HEK293 (cell line): ENCODE measurements around the gene ATP13A2.

Source experiments
- CTCF ChIA-PET: fragments of 350-600 bp; formaldehyde crosslinking; extraction: SDS; loops from one replicate; lab custom pipeline; 2021; ENCODE audit warnings: antibody characterized with exemption; lab: Yijun Ruan, JAX
- POLR2A ChIA-PET: fragments of 300-600 bp; formaldehyde crosslinking; extraction: SDS; loops from one replicate; lab custom pipeline; 2020; ENCODE audit warnings: antibody characterized with exemption, inconsistent platforms; lab: Yijun Ruan, JAX
- H3K27ac ChIP-seq: fragments of 200-500 bp; sonication (Bioruptor generic); 2 replicates; pipeline ENCODE4 v1.5.1; 2014; ENCODE audit warnings: low read depth, low read length, control low read depth, inconsistent platforms; ENCODE audit errors: extremely low read depth
- H3K36me3 ChIP-seq, 2 experiments: fragments of 200-500 bp in 1 of 2; sonication (Bioruptor generic) in 1 of 2; 1 replicate in 1 of 2; 2 replicates in 1 of 2; pipeline ENCODE4 v1.5.1; 2014 to 2017; ENCODE audit warnings: inconsistent platforms in 2 of 2, low read length in 2 of 2; ENCODE audit not compliant: control insufficient read depth in 2 of 2, insufficient read depth in 1 of 2
- H3K4me1 ChIP-seq: fragments of 200-500 bp; sonication (Bioruptor generic); 2 replicates; pipeline ENCODE4 v1.5.1; 2014; ENCODE audit warnings: mild to moderate bottlenecking, low read length, inconsistent platforms; ENCODE audit not compliant: control insufficient read depth, insufficient read depth
- H3K4me3 ChIP-seq: 2 replicates; pipeline ENCODE4 v1.5.1; 2011; ENCODE audit warnings: low read depth, mild to moderate bottlenecking, control low read depth, low read length, moderate library complexity
- H3K9me3 ChIP-seq: fragments of 200-500 bp; sonication (Bioruptor generic); 2 replicates; pipeline ENCODE4 v1.5.1; 2014; ENCODE audit warnings: low read depth, low read length, inconsistent platforms; ENCODE audit not compliant: control insufficient read depth, insufficient read depth
- GFI1B ChIP-seq: fragments of 450-650 bp; formaldehyde crosslinking; IDR thresholded peaks from 2 replicates; pipeline ENCODE4 v1.5.1; 2016; ENCODE audit warnings: missing biosample characterization, missing genetic modification characterization
- RBAK ChIP-seq: fragments of 450-650 bp; formaldehyde crosslinking; IDR thresholded peaks from 2 replicates; pipeline ENCODE4 v1.5.1; 2016; ENCODE audit warnings: missing biosample characterization, missing genetic modification characterization
- SCRT1 ChIP-seq: fragments of 450-650 bp; formaldehyde crosslinking; IDR thresholded peaks from 2 replicates; pipeline ENCODE4 v1.5.1; 2016; ENCODE audit warnings: missing biosample characterization, missing genetic modification characterization, borderline replicate concordance
- SCRT2 ChIP-seq: fragments of 450-650 bp; formaldehyde crosslinking; IDR thresholded peaks from 2 replicates; pipeline ENCODE4 v1.5.1; 2016; ENCODE audit warnings: missing biosample characterization, missing genetic modification characterization
- SP2 ChIP-seq: fragments of 450-650 bp; formaldehyde crosslinking; IDR thresholded peaks from 2 replicates; pipeline ENCODE4 v1.5.1; 2016; ENCODE audit warnings: missing biosample characterization, missing genetic modification characterization
- TCF7L2 ChIP-seq: IDR thresholded peaks from 2 replicates; pipeline ENCODE4 v1.6.1; 2011; ENCODE audit warnings: low read depth, mild to moderate bottlenecking, inconsistent platforms, low read length, moderate library complexity, borderline replicate concordance
- ZNF324 ChIP-seq: fragments of 450-650 bp; formaldehyde crosslinking; IDR thresholded peaks from 2 replicates; pipeline ENCODE4 v1.5.1; 2016; ENCODE audit warnings: missing biosample characterization, missing genetic modification characterization
- ZNF544 ChIP-seq: fragments of 450-650 bp; formaldehyde crosslinking; IDR thresholded peaks from 2 replicates; pipeline ENCODE4 v1.5.0; 2017; ENCODE audit warnings: missing biosample characterization, missing genetic modification characterization
- ZNF585B ChIP-seq: fragments of 450-650 bp; formaldehyde crosslinking; IDR thresholded peaks from 2 replicates; pipeline ENCODE4 v1.5.1; 2016; ENCODE audit warnings: missing biosample characterization, missing genetic modification characterization
- ZNF610 ChIP-seq: fragments of 450-650 bp; formaldehyde crosslinking; IDR thresholded peaks from 2 replicates; pipeline ENCODE4 v1.5.1; 2016; ENCODE audit warnings: missing biosample characterization, missing genetic modification characterization, borderline replicate concordance
- ZNF654 ChIP-seq: fragments of 450-650 bp; formaldehyde crosslinking; IDR thresholded peaks from 2 replicates; pipeline ENCODE4 v1.5.1; 2016; ENCODE audit warnings: low read depth, missing biosample characterization, missing genetic modification characterization
- ZNF768 ChIP-seq: fragments of 450-650 bp; formaldehyde crosslinking; IDR thresholded peaks from 2 replicates; pipeline ENCODE4 v1.5.1; 2018; ENCODE audit warnings: missing biosample characterization, mild to moderate bottlenecking, missing genetic modification characterization
- ZNF777 ChIP-seq: fragments of 450-650 bp; formaldehyde crosslinking; IDR thresholded peaks from 2 replicates; pipeline ENCODE4 v1.5.1; 2017; ENCODE audit warnings: missing biosample characterization, missing genetic modification characterization, borderline replicate concordance
- ZXDB ChIP-seq: fragments of 450-650 bp; formaldehyde crosslinking; IDR thresholded peaks from 2 replicates; pipeline ENCODE4 v1.5.1; 2016; ENCODE audit warnings: missing biosample characterization, missing genetic modification characterization
- TF ChIP-seq, protein P1 (sequence below): fragments of 450-650 bp; formaldehyde crosslinking; IDR thresholded peaks from 2 replicates; pipeline ENCODE4 v1.5.1; 2016; ENCODE audit warnings: missing biosample characterization, missing genetic modification characterization, low read depth
- TF ChIP-seq, protein P2 (sequence below): fragments of 450-650 bp; formaldehyde crosslinking; IDR thresholded peaks from 2 replicates; pipeline ENCODE4 v1.5.1; 2016; ENCODE audit warnings: missing biosample characterization, missing genetic modification characterization
- TF ChIP-seq, protein P3 (sequence below): fragments of 450-650 bp; formaldehyde crosslinking; IDR thresholded peaks from 2 replicates; pipeline ENCODE4 v1.5.1; 2017; ENCODE audit warnings: missing biosample characterization, missing genetic modification characterization
- TF ChIP-seq, protein P4 (sequence below): fragments of 450-650 bp; formaldehyde crosslinking; IDR thresholded peaks from 2 replicates; pipeline ENCODE4 v1.5.0; 2017; ENCODE audit warnings: missing biosample characterization, missing genetic modification characterization, borderline replicate concordance
- TF ChIP-seq, protein P5 (sequence below): fragments of 450-650 bp; formaldehyde crosslinking; IDR thresholded peaks from 2 replicates; pipeline ENCODE4 v1.5.1; 2016; ENCODE audit warnings: missing biosample characterization, missing genetic modification characterization

Gene ATP13A2

DNA sequence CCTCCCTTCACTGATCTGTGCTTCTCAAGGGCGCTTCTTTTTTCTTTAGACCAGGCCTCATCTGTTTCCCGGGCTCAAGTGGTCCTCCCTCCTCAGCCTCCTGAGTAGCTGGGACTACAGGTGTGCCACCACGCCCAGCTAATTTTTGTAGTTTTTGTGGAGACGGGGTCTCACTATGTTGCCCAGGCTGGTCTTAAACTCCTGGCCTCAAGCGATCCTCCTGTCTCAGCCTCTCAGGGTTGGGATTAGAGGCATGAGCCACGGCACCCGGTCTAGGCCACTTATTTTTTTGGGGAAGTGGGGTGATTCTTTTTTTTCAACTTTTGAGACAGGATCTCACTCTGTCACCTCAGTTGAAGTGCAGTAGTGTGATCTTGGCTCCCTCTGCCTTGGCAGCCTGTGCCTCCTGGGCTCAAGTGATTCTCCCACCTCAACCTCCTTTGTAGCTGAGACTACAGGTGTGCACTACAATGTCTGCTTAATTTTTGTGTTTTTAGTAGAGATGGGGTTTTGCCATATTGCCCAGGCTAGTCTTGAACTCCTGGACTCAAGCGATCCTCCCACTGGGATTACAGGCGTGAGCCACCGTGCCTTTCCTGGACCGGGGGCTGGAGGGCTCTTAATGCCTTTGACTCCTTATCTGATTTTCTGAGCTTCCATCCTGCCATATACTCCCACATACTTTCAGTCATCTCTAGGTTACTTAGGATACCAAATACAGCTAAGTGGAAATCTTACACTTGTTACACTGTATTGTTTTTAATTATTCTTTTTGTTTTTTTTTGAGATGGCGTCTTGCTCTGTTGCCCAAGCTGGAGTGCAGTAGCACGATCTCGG is 50.2 kb downstream of the ATP13A2 start (continued):
- TF ChIP-seq, protein P1, sequence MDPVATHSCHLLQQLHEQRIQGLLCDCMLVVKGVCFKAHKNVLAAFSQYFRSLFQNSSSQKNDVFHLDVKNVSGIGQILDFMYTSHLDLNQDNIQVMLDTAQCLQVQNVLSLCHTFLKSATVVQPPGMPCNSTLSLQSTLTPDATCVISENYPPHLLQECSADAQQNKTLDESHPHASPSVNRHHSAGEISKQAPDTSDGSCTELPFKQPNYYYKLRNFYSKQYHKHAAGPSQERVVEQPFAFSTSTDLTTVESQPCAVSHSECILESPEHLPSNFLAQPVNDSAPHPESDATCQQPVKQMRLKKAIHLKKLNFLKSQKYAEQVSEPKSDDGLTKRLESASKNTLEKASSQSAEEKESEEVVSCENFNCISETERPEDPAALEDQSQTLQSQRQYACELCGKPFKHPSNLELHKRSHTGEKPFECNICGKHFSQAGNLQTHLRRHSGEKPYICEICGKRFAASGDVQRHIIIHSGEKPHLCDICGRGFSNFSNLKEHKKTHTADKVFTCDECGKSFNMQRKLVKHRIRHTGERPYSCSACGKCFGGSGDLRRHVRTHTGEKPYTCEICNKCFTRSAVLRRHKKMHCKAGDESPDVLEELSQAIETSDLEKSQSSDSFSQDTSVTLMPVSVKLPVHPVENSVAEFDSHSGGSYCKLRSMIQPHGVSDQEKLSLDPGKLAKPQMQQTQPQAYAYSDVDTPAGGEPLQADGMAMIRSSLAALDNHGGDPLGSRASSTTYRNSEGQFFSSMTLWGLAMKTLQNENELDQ (tag by site-specific recombination): no peak
- TF ChIP-seq ZXDB (tag by site-specific recombination): no peak
- TF ChIP-seq SP2 (tag by site-specific recombination): peak; percentile 21; the same call in 1 of the 2 replicates
- TF ChIP-seq SCRT1 (tag by site-specific recombination): 0 out of 2 replicates have a peak, but pooled peaks have one; percentile 23
- no peak for TF ChIP-seq ZNF324
- TF ChIP-seq, protein P2, sequence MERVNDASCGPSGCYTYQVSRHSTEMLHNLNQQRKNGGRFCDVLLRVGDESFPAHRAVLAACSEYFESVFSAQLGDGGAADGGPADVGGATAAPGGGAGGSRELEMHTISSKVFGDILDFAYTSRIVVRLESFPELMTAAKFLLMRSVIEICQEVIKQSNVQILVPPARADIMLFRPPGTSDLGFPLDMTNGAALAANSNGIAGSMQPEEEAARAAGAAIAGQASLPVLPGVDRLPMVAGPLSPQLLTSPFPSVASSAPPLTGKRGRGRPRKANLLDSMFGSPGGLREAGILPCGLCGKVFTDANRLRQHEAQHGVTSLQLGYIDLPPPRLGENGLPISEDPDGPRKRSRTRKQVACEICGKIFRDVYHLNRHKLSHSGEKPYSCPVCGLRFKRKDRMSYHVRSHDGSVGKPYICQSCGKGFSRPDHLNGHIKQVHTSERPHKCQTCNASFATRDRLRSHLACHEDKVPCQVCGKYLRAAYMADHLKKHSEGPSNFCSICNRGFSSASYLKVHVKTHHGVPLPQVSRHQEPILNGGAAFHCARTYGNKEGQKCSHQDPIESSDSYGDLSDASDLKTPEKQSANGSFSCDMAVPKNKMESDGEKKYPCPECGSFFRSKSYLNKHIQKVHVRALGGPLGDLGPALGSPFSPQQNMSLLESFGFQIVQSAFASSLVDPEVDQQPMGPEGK (tag by site-specific recombination): peak; percentile 2; the same call in 1 of the 2 replicates
- no peak for TF ChIP-seq ZNF777 (tag by site-specific recombination)
- TF ChIP-seq, protein P3, sequence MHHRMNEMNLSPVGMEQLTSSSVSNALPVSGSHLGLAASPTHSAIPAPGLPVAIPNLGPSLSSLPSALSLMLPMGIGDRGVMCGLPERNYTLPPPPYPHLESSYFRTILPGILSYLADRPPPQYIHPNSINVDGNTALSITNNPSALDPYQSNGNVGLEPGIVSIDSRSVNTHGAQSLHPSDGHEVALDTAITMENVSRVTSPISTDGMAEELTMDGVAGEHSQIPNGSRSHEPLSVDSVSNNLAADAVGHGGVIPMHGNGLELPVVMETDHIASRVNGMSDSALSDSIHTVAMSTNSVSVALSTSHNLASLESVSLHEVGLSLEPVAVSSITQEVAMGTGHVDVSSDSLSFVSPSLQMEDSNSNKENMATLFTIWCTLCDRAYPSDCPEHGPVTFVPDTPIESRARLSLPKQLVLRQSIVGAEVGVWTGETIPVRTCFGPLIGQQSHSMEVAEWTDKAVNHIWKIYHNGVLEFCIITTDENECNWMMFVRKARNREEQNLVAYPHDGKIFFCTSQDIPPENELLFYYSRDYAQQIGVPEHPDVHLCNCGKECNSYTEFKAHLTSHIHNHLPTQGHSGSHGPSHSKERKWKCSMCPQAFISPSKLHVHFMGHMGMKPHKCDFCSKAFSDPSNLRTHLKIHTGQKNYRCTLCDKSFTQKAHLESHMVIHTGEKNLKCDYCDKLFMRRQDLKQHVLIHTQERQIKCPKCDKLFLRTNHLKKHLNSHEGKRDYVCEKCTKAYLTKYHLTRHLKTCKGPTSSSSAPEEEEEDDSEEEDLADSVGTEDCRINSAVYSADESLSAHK (tag by site-specific recombination): no peak
- TF ChIP-seq, protein P4, sequence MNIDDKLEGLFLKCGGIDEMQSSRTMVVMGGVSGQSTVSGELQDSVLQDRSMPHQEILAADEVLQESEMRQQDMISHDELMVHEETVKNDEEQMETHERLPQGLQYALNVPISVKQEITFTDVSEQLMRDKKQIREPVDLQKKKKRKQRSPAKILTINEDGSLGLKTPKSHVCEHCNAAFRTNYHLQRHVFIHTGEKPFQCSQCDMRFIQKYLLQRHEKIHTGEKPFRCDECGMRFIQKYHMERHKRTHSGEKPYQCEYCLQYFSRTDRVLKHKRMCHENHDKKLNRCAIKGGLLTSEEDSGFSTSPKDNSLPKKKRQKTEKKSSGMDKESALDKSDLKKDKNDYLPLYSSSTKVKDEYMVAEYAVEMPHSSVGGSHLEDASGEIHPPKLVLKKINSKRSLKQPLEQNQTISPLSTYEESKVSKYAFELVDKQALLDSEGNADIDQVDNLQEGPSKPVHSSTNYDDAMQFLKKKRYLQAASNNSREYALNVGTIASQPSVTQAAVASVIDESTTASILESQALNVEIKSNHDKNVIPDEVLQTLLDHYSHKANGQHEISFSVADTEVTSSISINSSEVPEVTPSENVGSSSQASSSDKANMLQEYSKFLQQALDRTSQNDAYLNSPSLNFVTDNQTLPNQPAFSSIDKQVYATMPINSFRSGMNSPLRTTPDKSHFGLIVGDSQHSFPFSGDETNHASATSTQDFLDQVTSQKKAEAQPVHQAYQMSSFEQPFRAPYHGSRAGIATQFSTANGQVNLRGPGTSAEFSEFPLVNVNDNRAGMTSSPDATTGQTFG (tag by site-specific recombination): no peak
- TF ChIP-seq TCF7L2: no peak

DNA sequence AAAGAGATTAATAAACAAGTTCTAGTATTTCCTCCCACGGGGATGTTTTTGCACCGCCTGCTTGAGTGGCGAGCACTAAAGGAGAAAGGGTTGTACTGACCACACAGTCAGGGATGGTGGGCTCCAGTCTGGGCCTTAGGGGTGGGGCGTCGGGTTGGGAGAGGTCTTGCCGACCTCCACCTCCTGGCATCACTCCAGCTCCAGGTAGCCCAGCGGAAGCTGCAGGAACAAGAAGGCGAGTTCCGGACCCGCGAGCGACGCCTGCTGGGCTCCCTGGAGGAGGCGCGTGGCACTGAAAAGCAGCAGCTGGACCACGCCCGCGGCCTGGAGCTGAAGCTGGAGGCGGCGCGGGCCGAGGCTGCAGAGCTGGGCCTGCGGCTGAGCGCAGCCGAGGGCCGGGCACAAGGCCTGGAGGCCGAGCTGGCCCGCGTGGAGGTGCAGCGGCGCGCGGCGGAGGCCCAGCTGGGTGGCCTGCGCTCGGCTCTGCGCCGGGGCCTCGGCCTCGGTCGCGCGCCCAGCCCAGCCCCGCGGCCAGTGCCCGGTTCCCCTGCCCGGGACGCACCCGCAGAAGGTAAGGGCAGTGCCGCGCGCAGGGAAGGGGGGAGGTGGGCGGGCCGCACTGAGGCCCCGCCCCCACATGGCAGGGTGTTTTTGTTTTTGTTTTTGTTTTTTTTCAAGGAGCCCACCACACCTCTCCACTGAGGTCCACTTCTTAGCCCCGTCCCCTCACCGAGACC is 51.0 kb downstream of the ATP13A2 start:
- ChIA-PET CTCF (interaction anchor here (0.6 to 8.7 kb wide), 29 partner anchors 8 to 396 kb away, joined by 3 to 115 read pairs (median 4); partner anchors contain the start of gene MFAP2), POLR2A (interaction anchor here (0.5 to 1.9 kb wide), 8 partner anchors 9 to 475 kb away, joined by 3 to 7 read pairs (median 3); partner anchors contain the start of gene MFAP2)
- H3K27ac ChIP-seq: peak overlapping the region; percentile 87
- TF ChIP-seq, protein P2 (tag by site-specific recombination): peak; percentile 35
- TF ChIP-seq GFI1B (tag by site-specific recombination): no peak
- TF ChIP-seq ZNF610 (tag by site-specific recombination): no peak
- TF ChIP-seq, protein P5, sequence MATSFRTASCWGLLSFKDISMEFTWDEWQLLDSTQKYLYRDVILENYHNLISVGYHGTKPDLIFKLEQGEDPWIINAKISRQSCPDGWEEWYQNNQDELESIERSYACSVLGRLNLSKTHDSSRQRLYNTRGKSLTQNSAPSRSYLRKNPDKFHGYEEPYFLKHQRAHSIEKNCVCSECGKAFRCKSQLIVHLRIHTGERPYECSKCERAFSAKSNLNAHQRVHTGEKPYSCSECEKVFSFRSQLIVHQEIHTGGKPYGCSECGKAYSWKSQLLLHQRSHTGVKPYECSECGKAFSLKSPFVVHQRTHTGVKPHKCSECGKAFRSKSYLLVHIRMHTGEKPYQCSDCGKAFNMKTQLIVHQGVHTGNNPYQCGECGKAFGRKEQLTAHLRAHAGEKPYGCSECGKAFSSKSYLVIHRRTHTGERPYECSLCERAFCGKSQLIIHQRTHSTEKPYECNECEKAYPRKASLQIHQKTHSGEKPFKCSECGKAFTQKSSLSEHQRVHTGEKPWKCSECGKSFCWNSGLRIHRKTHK (tag by site-specific recombination): no peak
- no peak for TF ChIP-seq ZNF768 (tag by site-specific recombination)
- TF ChIP-seq RBAK (tag by site-specific recombination): no peak
- no peak for TF ChIP-seq ZNF654
- TF ChIP-seq ZNF585B (tag by site-specific recombination): no peak
- TF ChIP-seq SCRT2 (tag by site-specific recombination): no peak
- no peak for TF ChIP-seq ZNF544 (tag by site-specific recombination)

More for the DNA sequence above, 51.0 kb downstream of the ATP13A2 start:
- Histone ChIP-seq H3K4me1 (peaks cover 3% of the 10 kb centered on the region; the same call in 1 of the 2 replicates), H3K9me3 (no peaks in the 10 kb centered on the region), H3K4me3 (peak overlapping the region; percentile 36), H3K36me3 (peaks cover 3 to 27% of the 10 kb centered on the region in 2 experiments; a peak in 2 of 3 replicates)
